GM21447 (cell line): Measurements from ENCODE around the gene CD70.
"Not testable (repeated sequence)": the region's sequence is repeated elsewhere in the genome, so short reads cannot be mapped to it uniquely, and the experiment has no call there.

Experiments used
- ATAC-seq: cut with Tn5 transposase; IDR thresholded peaks from one replicate; pipeline ENCODE4 v1.9.1; 2021; ENCODE audit not compliant: unreplicated experiment

Gene CD70, protein sequence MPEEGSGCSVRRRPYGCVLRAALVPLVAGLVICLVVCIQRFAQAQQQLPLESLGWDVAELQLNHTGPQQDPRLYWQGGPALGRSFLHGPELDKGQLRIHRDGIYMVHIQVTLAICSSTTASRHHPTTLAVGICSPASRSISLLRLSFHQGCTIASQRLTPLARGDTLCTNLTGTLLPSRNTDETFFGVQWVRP

DNA sequence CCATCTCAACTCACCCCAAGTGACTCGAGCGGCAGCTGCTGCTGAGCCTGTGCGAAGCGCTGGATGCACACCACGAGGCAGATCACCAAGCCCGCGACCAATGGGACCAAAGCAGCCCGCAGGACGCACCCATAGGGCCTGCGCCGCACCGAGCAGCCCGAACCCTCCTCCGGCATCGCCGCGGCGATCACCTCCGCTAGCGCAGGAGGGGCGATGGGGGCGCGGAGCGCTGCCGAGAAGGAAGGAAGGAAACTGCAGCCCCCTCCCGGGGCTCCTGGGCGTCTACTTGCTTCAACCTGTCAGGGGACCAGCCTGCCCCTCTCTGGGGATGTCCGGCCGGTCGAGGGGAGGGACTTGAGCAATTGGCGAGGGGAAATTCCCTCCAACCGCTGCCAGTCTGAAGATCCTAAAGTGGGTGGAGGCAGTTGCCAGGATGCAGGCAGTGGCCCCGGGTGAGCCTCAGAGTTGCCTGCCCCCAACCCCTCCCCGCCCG is at the start of gene CD70:
Gene CD70, minus strand, starts transcription at position 324 of the 493 bp plus-strand sequence. Its CDS starts 148 bp downstream, at position 176.
- peak; percentile 50 for ATAC-seq

DNA sequence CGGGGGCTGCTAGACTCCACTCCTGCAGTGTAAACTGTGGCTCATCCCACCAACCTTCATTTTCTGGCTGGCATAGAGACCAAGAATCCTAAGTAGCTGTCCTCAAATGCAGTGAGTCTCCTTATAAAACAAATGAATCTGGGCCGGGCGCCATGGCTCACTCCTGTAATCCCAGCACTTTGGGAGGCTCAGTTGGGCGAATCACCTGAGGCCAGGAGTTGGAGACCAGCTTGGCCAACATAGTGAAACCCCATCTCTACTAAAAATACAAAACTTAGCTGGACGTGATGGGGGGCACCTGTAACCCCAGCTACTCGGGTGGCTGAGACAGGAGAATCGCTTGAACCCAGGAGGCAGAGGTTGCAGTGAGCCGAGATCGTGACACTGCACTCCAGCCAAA is 49.4 kb upstream of the CD70 start:
- ATAC-seq: not testable (repeated sequence)

DNA sequence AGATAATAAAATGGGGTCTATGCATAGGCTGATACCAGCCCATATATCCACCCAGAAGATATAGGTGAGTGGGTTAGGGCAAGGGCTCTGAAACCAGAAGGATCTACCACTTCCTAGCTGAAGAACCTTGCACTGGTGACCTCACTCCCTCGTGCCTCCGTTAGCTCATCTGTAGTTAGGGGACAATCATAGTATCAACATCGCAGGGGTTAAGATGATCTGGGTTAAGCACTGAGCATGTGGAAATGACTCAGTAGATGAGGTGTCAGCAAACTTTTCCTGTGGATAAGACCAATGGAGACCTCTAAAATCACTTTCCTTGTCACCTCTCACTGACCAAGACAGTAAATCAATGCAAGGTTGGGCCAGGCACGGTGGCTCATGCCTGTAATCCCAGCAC is 48.5 kb upstream of the CD70 start:
- ATAC-seq: no peak

DNA sequence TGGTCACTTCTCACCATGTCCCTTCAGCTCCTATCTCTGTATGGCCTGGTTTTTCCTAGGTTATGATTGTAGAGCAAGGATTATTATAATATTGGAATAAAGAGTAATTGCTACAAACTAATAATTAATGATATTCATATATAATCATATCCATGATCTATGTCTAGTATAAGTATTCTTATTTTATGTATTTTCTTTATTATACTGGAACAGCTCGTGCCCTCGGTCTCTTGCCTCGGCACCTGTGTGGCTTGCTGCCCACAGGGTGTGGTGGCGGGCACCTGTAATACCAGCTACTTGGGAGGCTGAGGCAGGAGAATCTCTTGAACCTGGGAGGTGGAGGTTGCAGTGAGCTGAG is 42.5 kb upstream of the CD70 start:
- ATAC-seq: not testable (repeated sequence)

DNA sequence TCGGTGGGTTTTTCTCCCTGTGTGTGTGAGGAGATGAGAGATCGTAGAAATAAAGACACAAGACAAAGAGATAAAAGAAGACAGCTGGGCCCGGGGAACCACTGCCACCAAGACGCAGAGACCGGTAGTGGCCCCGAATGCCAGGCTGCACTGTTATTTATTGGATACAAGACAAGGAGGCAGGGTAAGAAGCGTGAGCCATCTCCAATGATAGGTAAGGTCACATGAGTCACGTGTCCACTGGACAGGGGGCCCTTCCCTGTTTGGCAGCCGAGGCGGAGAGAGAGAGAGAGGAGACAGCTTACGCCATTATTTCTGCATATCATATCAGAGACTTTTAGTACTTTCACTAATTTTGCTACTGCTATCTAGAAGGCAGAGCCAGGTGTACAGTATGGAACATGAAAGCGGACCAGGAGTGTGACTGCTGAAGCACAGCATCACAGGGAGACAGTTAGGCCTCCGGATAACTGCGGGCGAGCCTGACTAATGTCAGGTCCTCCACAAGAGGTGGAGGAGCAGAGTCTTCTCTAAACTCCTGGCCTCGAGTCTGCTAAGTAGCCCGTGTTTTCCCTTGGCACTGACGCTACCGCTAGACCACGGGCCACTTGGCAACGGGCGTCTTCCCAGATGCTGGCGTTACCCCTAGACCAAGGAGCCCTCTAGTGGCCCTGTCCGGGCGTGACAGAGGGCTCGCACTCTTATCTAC is 42.0 kb upstream of the CD70 start:
- not testable (repeated sequence) for ATAC-seq

DNA sequence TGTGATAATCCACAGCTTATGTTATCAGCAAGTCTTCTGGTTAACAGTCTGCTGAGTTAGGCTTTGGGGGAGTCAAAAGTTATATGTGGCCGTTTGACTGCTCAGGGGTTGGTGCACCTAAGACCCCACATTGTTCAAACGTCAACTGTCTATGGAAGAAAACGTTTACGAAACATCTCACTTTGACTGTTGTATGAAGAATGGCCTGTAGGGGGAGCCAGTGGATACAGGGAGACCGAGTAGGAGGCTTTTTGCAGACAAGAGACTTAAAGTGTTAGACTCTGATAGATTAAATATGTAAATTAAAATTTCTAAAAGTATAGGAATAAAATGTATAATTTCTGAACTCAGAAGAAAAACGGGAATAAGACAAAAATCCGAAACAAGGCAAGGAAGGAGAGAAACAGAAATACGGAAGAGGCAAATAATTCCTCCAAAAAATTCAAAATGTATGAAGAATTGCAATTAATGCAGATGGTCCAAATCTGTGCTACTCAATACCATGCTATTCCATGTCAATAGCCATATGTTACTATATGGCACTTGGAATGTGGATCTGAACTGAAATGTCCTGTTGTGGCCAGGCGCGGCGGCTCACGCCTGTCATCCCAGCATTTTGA is 41.2 kb upstream of the CD70 start:
- ATAC-seq: no peak

DNA sequence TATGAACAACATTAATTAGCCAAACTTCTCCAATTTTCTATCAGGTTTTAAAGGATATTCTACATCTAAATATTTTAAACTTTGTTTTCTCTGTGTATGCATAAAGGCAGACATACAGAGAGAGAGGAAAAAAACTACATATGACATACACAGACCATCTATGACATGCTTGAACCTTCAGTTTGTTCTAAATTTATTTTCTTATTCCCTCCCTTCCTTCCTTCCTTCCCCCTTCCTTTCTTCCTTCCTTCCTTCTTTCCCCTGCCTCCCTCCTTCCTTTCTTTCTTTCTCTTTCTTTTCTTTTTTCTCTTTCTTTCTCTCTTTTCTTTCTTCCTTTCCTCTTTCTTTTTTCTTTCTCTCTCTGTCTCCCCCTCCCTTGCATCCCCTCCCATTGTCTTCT is 35.8 kb upstream of the CD70 start:
- ATAC-seq: no peak

DNA sequence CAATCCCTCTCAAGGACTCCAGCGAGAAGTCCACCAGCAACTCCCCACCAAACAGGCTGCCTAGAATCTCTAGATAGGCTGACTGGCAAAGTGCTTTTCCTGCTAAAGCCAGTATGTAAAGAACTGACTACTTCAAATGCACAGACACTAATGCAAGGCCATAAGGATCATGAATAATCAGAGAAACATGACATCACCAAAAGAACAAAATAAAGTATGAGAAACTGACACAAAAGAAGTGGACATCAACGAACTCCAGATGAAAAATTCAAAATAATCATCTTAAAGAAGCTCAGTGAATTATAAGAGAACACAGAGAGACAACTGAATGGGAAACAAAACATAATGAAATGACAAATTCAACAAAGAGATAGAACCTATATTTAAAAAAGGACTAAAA is 26.4 kb upstream of the CD70 start:
- ATAC-seq: no peak

DNA sequence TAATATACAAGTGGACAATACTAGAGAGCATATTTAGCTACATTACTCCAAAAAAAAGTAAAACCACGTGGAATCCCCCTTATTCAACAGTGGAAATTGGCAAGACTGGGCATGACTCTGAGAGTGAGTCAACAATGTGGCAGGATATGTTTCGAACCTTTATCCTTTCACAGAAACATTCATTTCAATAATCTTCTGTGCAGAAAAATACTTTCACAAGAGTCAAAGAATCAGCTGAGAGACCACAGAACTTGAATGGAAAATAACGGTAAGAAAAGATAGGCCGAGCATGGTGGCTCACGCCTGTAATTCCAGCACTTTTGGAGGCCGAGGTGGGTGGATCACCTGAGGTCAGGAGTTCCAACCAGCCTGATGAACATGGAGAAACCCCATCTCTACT is 25.1 kb upstream of the CD70 start:
- no peak for ATAC-seq

DNA sequence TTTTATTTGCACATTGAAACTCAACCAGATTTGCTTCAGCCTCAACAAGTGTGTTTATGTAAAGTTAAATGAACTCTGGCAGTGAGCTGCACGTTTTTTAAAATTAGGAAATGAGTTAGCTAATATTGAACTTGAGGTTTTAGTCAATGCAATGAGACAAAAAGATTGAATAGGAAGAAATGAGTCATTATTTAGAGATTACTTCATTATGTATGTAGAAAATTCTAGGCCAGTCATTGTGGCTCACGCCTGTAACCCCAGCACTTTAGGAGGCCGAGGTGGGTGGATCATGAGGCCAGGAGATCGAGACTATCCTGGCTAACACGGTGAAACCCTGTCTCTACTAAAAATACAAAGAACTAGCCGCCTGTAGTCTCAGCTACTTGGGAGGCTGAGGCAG is 22.8 kb upstream of the CD70 start:
- no peak for ATAC-seq

DNA sequence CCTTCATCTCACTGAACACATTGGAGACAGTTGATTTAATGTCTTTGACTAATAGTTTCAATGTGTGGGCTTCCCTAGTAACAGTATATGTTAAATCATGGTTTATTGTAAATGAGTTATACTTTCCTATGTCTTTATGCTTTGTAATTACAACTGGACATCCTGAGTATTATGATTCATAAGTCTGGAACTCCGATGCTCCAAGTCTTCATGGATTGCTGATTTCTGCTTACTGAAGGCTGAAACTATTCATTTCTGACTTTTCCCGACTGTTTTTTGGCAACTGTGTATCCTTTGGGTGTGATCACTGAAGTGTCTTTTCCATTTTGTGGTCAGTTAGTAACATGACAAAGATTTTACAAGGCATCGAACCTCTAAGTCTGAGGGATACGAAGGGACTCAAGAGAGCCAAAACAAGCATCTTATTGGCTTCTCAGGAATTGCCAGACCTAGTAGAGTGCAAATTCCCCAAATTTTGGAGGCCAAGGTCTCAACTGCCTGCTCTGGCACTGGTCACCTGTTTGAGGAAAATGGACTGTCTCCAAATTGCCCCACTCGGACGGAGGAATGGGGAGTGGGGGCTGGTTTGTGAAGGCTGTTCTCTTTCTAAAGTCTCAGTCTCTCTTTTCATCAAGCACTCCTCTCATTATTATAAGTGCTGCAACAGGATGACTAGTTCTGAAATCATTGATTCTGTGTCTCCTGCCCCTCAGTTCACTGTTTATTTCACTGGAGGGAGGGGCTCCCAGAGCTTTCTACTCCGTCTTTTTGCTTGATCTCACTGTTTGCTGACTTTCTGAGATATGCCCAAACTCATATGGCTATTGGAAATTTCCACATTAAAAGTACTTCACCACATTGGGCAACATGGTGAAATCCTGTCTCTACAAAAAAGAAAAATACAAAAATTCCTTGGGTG is 20.2 kb upstream of the CD70 start:
- ATAC-seq: no peak

DNA sequence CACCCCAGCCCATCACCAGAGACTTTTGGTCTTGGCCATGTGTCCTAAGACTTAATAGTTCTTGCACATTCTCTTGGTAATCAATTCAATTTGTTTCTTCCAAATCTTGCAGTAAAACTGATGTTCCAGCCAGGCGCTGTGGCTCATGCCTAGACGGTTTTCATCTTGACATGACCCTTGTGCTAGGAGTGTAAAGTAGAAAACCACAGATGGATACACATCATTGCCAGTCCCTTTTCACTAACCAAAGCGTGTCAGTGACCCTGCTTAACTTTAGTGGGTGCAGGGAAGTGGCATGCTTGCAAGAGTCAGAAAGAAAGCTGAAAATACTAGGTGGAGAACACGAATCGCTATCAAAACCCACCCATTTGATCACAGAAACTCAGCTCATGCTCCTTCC is 18.0 kb upstream of the CD70 start:
- no peak for ATAC-seq

DNA sequence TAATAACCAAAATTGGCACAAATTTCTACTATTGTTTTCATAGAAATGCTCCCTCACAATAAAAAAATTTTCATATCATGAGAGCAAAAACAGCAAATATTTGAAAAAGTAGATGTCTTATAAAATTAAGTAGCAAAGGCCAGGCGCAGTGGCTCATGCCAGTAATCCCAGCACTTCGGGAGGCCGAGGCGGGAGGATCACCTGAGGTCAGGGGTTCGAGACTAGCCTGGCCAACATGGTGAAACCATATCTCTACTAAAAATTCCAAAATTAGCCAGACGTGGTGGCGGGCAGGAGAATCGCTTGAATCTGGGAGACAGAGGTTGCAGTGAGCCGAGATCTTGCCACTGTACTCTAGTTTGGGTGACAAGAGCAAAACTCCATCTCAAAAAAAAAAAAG is 17.2 kb upstream of the CD70 start:
- ATAC-seq: not testable (repeated sequence)

DNA sequence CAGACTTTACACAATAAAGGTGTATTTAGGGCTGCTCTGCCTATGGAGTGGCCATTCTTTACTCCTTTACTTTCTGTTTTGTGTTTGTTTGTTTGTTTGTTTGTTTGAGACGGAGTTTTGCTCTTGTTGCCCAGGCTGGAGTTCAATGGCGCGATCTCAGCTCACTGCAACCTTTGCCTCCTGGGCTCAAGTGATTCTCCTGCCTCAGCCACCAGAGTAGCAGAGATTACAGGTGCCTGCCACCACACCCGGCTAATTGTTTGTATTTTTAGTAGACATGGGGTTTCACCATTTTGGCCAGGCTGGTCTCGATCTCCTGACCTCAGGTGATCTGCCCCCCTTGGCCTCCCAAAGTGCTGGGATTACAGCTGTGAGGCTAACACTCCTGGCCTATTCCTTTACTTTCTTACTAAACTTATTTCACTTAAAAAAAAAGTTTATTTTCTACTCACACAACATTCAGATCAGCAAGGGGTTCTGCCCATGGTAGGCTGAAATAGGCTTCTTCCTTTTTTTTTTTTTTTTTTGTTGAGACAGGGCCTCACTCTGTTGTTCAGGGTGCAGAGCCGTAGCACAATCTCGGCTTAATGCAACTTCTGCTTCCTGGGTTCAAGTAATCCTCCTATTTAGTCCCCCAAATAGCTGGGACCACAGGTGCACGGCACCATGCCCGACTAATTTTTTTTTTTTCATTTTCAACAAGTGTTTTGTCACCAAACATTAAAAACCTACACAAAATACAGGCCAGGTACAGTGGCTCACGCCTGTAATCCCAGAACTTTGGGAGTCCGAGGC is 15.5 kb upstream of the CD70 start:
- not testable (repeated sequence) for ATAC-seq

DNA sequence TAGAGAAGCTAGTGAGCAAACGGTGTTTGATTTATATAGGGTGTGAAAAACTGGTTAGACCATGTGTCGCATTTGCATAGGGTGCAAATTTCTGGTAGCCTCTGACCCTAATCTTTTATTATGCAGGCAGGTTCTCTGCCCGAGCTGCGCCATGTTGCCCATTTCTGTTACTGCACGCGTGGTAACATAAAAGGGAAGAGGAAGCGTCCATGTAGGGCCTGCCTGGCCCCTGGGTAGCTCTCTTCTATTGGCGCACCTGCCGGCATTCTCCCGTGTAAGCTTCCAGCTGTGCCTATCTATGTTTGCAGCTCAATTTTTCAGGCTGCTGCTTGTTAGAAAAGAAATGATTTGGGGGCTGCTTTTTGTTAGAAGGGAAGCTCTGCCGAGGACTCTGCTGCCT is 14.0 kb upstream of the CD70 start:
- no peak for ATAC-seq

DNA sequence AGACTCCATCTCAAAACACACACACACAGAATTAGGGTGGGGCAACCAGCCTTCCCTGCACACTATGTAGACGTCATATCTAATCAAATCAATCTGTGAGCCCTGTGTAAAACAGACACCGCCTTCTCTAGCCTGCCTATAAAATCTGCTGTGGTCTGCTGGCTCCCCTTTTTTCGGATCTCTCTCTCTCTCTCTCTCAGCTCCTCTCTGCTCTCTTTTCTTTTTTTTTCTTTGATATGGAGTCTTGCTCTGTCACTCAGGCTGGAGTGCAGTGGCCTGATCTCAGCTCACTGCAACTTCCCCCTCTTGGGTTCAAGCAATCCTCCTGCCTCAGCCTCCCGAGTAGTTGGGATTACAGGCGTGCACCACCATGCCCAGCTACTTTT is 11.8 kb upstream of the CD70 start:
- no peak for ATAC-seq

DNA sequence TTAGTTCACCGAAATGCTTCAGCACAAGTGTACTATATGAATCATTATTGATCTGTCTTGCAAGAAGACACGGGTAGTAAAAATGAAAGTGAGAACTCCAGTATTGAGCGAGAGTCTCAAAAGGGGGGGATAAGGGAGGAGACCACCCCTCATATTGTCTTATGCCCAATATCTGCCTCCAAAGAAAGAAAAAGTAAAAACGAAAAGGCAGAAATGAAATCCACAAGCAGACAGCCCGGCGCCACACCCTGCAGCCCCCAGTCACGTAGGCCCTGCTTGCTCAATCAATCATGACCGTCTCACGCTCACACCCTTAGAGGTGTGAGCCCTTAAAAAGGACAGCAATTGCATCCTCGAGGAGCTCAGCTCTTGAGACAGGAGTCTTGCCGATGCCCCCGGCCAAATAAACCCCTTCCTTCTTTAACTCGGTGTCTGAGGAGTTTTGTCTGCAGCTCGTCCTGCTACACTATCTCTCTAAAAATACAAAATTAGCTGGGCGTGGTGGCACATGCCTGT is 10.6 kb upstream of the CD70 start:
- peak; percentile 62 for ATAC-seq

DNA sequence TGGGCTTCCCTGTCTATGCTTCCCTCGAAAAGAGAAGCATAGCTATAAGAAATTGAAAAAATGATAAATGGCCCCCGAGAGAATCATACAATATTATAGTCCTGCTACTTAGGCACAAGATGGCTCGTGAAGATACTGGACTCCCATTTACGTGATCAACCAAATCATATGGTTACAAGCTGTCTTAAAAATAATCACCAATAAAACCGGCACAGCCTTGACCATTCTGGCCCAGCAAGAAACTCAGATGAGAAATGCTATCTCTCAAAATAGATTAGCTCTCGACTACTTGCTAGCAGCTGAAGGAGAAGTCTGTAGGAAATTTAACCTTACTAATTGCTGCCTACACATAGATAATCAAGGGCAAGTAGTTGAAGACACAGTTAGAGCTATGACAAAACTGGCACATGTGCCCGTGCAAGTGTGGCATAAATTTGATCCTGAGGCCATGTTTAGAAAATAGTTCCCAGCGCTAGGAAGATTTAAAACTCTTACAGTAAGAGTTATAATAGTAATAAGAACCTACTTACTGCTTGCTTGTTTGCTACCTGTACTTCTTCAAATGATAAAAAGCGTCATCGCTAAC is 10.1 kb upstream of the CD70 start:
- not testable (repeated sequence) for ATAC-seq

DNA sequence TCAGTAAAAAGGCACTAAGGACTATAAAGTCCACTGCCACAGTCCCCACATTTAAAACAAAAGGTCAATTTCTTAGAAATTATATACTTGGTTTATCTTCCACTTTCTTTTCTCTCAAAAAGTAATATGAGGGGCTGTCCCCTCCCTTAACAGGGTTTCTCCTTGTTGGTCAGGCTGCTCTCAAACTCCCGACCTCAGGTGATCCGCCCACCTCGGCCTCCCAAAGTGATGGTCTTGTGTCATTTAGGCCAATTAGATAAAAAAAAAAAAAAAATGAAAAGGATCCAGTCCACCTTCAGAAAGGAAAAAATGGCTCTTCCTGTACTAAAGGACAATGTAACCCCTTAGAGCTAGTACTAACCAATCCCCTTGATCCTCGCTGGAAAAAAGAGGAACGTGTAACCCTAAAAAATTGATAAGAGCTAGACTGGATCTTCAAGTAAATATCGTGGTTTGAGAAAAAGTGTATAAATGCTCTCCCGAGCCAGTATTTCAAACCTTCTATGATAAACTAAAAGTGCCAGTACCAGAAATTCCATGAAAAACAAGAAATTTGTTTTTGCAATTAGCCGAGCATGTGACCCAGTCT is 9.0 kb upstream of the CD70 start:
- no peak for ATAC-seq
